AG09319 (cell line): ENCODE results near the gene ZYG11B.

Experiments
- DNase-seq: peaks from one replicate; pipeline ENCODE4 v3.0.0-alpha.2; 2010; ENCODE audit warnings: low read depth; ENCODE audit errors: extremely low read depth
- TF ChIP-seq, protein P1 (sequence below): IDR thresholded peaks from 2 replicates; pipeline ENCODE4 v1.5.1; 2011; ENCODE audit warnings: low read depth, mild to moderate bottlenecking, inconsistent platforms, low read length, moderate library complexity

The ZYG11B gene

GRCh38 chr1:52726265-52727113 lies at the start of gene ZYG11B:
TSS of gene ZYG11B (plus strand) at chr1:52726453. CDS start at chr1:52726654, 201 bp downstream.
- DNase-seq: peak; percentile 57
- TF ChIP-seq, protein P1, sequence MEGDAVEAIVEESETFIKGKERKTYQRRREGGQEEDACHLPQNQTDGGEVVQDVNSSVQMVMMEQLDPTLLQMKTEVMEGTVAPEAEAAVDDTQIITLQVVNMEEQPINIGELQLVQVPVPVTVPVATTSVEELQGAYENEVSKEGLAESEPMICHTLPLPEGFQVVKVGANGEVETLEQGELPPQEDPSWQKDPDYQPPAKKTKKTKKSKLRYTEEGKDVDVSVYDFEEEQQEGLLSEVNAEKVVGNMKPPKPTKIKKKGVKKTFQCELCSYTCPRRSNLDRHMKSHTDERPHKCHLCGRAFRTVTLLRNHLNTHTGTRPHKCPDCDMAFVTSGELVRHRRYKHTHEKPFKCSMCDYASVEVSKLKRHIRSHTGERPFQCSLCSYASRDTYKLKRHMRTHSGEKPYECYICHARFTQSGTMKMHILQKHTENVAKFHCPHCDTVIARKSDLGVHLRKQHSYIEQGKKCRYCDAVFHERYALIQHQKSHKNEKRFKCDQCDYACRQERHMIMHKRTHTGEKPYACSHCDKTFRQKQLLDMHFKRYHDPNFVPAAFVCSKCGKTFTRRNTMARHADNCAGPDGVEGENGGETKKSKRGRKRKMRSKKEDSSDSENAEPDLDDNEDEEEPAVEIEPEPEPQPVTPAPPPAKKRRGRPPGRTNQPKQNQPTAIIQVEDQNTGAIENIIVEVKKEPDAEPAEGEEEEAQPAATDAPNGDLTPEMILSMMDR: no peak

DNA sequence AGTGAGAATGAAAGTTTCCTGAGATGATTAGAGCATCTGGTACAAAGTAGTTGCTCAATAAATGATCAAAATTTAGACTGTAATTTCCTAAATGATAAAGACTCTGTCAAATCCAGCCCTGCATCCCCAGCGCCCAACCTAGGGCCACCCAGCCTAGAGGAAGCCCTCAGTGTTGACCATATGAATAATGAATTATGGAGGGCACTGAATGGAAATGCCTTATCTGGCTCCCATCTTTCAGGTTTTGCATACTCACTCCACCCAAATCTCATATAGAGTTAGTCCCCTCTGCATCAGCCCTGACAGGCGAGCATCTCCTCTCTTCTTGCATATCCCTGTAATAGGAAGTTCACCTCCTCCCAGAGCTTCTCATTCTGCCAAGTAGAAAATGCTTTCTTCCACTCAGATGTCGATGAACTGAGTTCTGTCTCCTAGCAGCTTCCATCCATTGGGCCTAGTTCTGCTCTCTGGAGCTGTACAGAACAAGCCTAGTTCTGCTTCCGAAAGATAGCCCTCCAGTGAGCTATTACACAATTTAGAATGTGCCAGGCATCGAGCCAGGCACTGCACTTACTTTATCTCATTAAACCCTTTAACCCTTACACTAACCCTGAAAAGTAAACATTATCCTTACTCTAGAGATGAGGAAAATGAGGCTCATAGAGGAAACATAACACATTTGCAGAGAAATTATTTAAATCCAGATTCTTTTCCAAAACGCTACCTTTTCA lies 49.0 kb upstream of the ZYG11B start:
- DNase-seq: no peak
- TF ChIP-seq, protein P1: no peak

DNA sequence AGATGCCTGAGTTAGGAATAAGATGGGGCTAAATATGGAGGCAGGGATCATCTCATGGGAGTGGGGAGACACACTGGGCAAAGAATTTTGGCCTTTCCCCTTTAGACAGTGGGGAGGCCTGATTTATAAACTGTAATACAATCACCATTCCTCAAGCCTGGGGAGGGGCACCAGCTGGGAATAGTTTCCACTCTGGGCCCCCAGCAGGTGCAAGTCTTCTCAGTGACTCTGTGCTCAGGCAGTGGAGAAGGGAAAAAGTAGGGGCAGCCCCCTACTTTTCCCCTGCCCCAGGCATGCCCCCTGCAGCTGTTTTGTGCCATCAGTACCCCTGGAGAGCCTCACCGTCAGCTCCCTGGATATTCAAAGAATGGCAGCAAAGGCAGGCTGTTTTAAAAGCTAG lies 47.2 kb upstream of the ZYG11B start:
- TF ChIP-seq, protein P1: no peak
- no peak for DNase-seq

DNA sequence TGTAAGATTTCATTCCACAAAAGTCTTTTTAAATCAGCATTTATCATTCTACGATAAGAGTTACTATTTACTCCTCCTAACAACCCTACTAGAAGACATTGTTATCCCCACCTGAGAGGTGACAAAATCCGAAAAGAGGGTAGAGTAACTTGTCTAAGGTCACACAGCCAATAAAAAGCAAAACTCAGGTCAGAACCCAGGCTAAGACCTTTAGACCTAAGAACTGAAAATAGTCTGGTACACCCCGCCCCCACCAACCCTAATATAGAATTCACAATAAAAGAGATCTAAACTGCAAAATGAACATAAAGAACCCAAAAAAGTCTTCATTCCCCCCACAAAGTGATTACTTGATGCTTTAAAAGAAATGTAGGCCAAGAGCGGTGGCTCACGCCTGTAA lies 46.8 kb upstream of the ZYG11B start:
- DNase-seq: no peak
- TF ChIP-seq, protein P1: no peak

DNA sequence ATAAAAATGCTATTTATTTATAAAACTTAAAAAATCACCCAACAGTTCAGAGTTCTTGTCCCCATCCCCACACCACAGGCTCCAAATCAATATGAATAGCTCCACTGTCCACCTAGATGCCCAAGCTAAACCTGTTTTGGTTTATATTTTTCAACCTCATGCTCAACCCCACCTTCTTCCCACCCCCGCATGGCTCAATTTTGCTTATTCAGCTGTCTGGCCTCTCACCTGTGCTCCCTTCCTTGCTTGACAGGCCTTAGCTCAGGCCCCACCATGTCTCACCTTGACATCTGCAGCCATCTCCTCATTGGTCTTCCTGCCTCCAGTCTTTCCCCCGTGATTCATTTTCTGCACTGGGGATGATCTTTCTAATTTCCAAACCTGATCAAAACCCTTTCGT lies 45.9 kb upstream of the ZYG11B start:
- TF ChIP-seq, protein P1: no peak
- DNase-seq: no peak

DNA sequence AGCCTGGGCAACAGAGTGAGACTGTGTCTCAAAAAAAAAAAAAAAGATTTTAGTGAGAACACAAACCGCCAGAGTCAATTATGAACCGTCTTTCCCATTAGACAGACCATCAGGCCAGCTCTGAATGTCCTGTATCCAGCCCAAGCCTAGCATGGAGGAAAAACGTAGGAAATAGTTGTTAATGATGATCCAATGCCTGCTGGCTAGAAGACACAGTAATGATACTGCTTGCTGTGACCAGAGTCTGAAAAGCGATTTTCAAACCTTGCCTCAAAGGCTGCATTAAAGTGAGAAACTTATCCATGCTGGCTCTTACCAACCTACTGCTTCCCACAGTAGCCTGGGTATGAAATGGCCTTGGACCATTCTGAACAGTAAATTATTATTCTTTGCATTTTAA lies 45.1 kb upstream of the ZYG11B start:
- TF ChIP-seq, protein P1: no peak

GRCh38 chr1:52683367-52683940 lies 42.8 kb upstream of the ZYG11B start:
- no peak for DNase-seq
- TF ChIP-seq, protein P1: no peak

More for the DNA sequence above, 45.1 kb upstream of the ZYG11B start:
- no peak for DNase-seq
